ENCODE results near the gene FFAR4. TPM values are rescaled to one million over a fixed set of nuclear protein-coding genes. Genes with fewer than 3 reads are reported as not detected.

FFAR4 gene
- total RNA-seq, 1 donor from 2014 or later = 0.04 TPM

DNA sequence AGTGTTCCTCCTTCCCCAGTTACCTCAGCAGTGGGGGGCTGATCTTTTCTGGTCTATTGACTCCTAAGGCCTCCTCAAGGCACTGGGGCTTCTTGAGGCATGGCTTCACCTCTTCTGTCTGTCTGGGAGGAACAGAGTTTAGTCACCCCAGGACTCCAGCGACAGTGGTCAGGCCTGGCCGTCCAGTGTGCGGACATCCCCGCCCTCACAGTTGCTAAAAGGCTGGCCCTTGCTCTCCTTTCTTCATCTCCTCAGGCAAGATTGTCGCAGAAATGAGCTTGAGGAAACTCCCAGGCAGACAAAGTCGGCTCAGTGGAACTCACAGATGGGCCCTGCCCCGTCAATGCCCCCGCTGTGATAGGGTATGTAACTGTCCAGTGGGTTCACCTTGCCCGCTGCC lies 7.0 kb upstream of the FFAR4 start:
- no peaks in the 10 kb centered on the region for H3K79me2 ChIP-seq (ENCODE audit: low read depth)
- H3K27me3 ChIP-seq = peaks cover 10% of the 10 kb centered on the region
- H3K9me3 Mint-ChIP-seq = peaks cover 13% of the 10 kb centered on the region
- no peak for DNase-seq (ENCODE audit: low spot score)
- H3K36me3 Mint-ChIP-seq = peaks cover 3% of the 10 kb centered on the region
- peaks cover 4% of the 10 kb centered on the region for H3F3A ChIP-seq (ENCODE audit: low read depth)
- H3K9me3 ChIP-seq (ENCODE audit: low read depth) = no peaks in the 10 kb centered on the region
- H3K9ac ChIP-seq = no peak overlapping the region
- no peak overlapping the region for H3K27ac ChIP-seq
- H3K4me2 ChIP-seq = no peak overlapping the region
- no peak overlapping the region for H3K4me3 ChIP-seq
- peaks cover 12% of the 10 kb centered on the region for H3K4me1 Mint-ChIP-seq
- no peaks in the 10 kb centered on the region for H4K20me1 ChIP-seq (ENCODE audit: low read depth)
- H3K27ac Mint-ChIP-seq = no peak overlapping the region
- no peak overlapping the region for H3K4me3 Mint-ChIP-seq
- peaks cover 9% of the 10 kb centered on the region for H3K4me1 ChIP-seq
- H3K27me3 Mint-ChIP-seq (ENCODE audit: insufficient read depth, low read depth) = peaks cover 12% of the 10 kb centered on the region
- TF ChIP-seq EZH2 (IDR thresholded peaks at IDR 0.05) (no peak), CTCF (IDR thresholded peaks at IDR 0.05) (no peak), EZH2phosphoT487 (IDR thresholded peaks at IDR 0.05) (no peak)
- H2AFZ ChIP-seq (replicated peaks) = no peak overlapping the region
- no peaks in the 10 kb centered on the region for H3K36me3 ChIP-seq

DNA sequence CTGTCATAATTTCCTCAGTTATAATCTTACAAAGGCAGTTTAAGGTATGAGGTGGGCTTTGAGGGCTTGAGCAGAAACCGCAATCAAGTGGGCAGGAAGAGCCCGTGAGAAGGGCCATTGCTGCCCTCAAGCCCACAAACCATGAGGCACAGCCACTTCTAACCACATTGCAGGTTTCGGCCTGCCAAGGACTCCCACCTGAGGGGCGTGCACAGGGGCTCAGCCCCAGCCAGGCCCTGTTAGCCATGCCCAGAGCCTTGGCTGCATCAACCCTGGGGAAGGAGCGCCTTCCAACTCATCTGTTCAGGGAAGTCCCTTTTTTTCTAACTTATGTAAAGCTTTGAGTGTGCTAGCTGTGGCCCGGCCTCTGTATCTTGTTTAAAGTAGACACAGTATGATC lies 5.9 kb upstream of the FFAR4 start:
- no peaks in the 10 kb centered on the region for H3K36me3 ChIP-seq
- Mint-ChIP-seq H3K4me3 (no peak overlapping the region), H3K27me3 (ENCODE audit: insufficient read depth, low read depth) (peaks cover 16% of the 10 kb centered on the region), H3K9me3 (peaks cover 13% of the 10 kb centered on the region), H3K4me1 (peaks cover 10% of the 10 kb centered on the region), H3K27ac (no peak overlapping the region), H3K36me3 (peaks cover 3% of the 10 kb centered on the region)
- no peak overlapping the region for H2AFZ ChIP-seq (replicated peaks)
- no peak overlapping the region for H3K4me2 ChIP-seq
- H3F3A ChIP-seq (ENCODE audit: low read depth) = peaks cover 2% of the 10 kb centered on the region
- H4K20me1 ChIP-seq (ENCODE audit: low read depth) = no peaks in the 10 kb centered on the region
- no peak for TF ChIP-seq EZH2 (IDR thresholded peaks at IDR 0.05)
- no peak for TF ChIP-seq EZH2phosphoT487 (IDR thresholded peaks at IDR 0.05)
- no peak for TF ChIP-seq CTCF (IDR thresholded peaks at IDR 0.05)
- peaks cover 20% of the 10 kb centered on the region for H3K27me3 ChIP-seq
- no peak overlapping the region for H3K4me3 ChIP-seq
- no peak for DNase-seq (ENCODE audit: low spot score)
- H3K9ac ChIP-seq = no peak overlapping the region
- no peaks in the 10 kb centered on the region for H3K9me3 ChIP-seq (ENCODE audit: low read depth)
- H3K4me1 ChIP-seq = peaks cover 6% of the 10 kb centered on the region
- H3K79me2 ChIP-seq (ENCODE audit: low read depth) = no peaks in the 10 kb centered on the region
- no peak overlapping the region for H3K27ac ChIP-seq

- H3K4me2 ChIP-seq = no peak overlapping the region
- no peaks in the 10 kb centered on the region for H3K9me3 ChIP-seq (ENCODE audit: low read depth)
- H3K36me3 Mint-ChIP-seq = no peaks in the 10 kb centered on the region
- TF ChIP-seq EZH2 (IDR thresholded peaks at IDR 0.05) = no peak
- no peak for TF ChIP-seq CTCF (IDR thresholded peaks at IDR 0.05)
- no peak for TF ChIP-seq EZH2phosphoT487 (IDR thresholded peaks at IDR 0.05)
- H3K4me1 Mint-ChIP-seq = peaks cover 27% of the 10 kb centered on the region
- no peak overlapping the region for H3K27ac Mint-ChIP-seq
- H3F3A ChIP-seq (ENCODE audit: low read depth) = peaks cover 17% of the 10 kb centered on the region
- no peaks in the 10 kb centered on the region for H3K79me2 ChIP-seq (ENCODE audit: low read depth)
- H3K9ac ChIP-seq = no peak overlapping the region
- H3K36me3 ChIP-seq = no peaks in the 10 kb centered on the region
- H3K27ac ChIP-seq = no peak overlapping the region
- peaks cover 69% of the 10 kb centered on the region for H3K27me3 ChIP-seq
- H3K4me1 ChIP-seq = peaks cover 25% of the 10 kb centered on the region
- H3K4me3 ChIP-seq = no peak overlapping the region
- no peak for DNase-seq (ENCODE audit: low spot score)
- peaks cover 3% of the 10 kb centered on the region for H3K9me3 Mint-ChIP-seq
- peaks cover 11% of the 10 kb centered on the region for H4K20me1 ChIP-seq (ENCODE audit: low read depth)
- H2AFZ ChIP-seq (replicated peaks) = no peak overlapping the region
- peaks cover 51% of the 10 kb centered on the region for H3K27me3 Mint-ChIP-seq (ENCODE audit: insufficient read depth, low read depth)
- H3K4me3 Mint-ChIP-seq = peak overlapping the region; percentile 21
Observed at GRCh38 chr10:93565446-93565845, 1.0 kb upstream of the FFAR4 start.
